GM12878 (cell line): ENCODE data around the gene MAD1L1. TPM values are rescaled to one million over a fixed set of nuclear protein-coding genes. Genes with fewer than 3 reads are reported as not detected.
A peak's percentile ranks its signal among the peaks of the same experiment; 100 is the strongest.

Experiments
- KLF5 ChIP-seq: fragments of 450-650 bp; IDR thresholded peaks from 2 replicates; pipeline ENCODE4 v1.6.1; 2014; ENCODE audit warnings: mild to moderate bottlenecking; ENCODE audit not compliant: partially characterized antibody
- RUNX3 ChIP-seq: IDR thresholded peaks from 2 replicates; pipeline ENCODE4 v1.6.1; 2012; ENCODE audit warnings: low read length, inconsistent platforms
- SUPT20H ChIP-seq: IDR thresholded peaks from 2 replicates; pipeline ENCODE4 v1.6.1; 2011; ENCODE audit warnings: low read depth, mild to moderate bottlenecking, low read length, moderate library complexity, borderline replicate concordance; ENCODE audit not compliant: control insufficient read depth
- ZNF687 ChIP-seq: fragments of 450-650 bp; IDR thresholded peaks from 2 replicates; pipeline ENCODE4 v1.6.1; 2017; ENCODE audit warnings: mild to moderate bottlenecking, moderate library complexity
- polyA plus RNA-seq, 11 experiments: library from polyadenylated mRNA; depleted of rRNA in 4 of 11; unstranded in 6 of 11; stranded (reverse) in 5 of 11; fragments of >200 nt; fragmentation: Nextera tagmentation in 4 of 11; fragmentation: Illumina TruSeq in 1 of 11; extraction: Ambion mirVana in 4 of 11; extraction: Trizol in 1 of 11; gene quantifications; 1 replicate in 1 of 11; 2 replicates in 10 of 11; pipeline versions ENCODE4 v1.2.1 to v1.2.3, GENCODE V29; 2011 to 2016; ENCODE audit warnings: inconsistent platforms in 2 of 11, missing spikeins in 2 of 11, low read depth in 1 of 11
- total RNA-seq, 4 experiments: library from RNA; depleted of rRNA in 3 of 4; stranded (reverse); fragments of >200 nt in 3 of 4; fragmentation: Illumina TruSeq in 1 of 4; extraction: Trizol in 1 of 4; gene quantifications; 2 replicates each; pipeline versions ENCODE4 v1.2.1 to v1.2.3, GENCODE V29; 2013 to 2021
- TF ChIP-seq, protein P1 (sequence below): fragments of 450-650 bp; IDR thresholded peaks from 2 replicates; pipeline ENCODE4 v1.6.1; 2018; ENCODE audit warnings: borderline replicate concordance, mild to moderate bottlenecking; ENCODE audit not compliant: partially characterized antibody

MAD1L1 gene
- total and polyA plus RNA-seq, 10 of the 15 experiments (the other 5 are each of a cell fraction or from before 2014, with no cell fraction given), result 2.2 to 76.8 (median 38.3) TPM

GRCh38 chr7:2157473-2158279, 75.1 kb downstream of the MAD1L1 start (continued):
- 0 out of 2 replicates have a peak, but pooled peaks have one; percentile 16 for TF ChIP-seq RUNX3
- TF ChIP-seq ZNF687, result peak; percentile 58; the same call in 1 of the 2 replicates
- TF ChIP-seq, protein P1, sequence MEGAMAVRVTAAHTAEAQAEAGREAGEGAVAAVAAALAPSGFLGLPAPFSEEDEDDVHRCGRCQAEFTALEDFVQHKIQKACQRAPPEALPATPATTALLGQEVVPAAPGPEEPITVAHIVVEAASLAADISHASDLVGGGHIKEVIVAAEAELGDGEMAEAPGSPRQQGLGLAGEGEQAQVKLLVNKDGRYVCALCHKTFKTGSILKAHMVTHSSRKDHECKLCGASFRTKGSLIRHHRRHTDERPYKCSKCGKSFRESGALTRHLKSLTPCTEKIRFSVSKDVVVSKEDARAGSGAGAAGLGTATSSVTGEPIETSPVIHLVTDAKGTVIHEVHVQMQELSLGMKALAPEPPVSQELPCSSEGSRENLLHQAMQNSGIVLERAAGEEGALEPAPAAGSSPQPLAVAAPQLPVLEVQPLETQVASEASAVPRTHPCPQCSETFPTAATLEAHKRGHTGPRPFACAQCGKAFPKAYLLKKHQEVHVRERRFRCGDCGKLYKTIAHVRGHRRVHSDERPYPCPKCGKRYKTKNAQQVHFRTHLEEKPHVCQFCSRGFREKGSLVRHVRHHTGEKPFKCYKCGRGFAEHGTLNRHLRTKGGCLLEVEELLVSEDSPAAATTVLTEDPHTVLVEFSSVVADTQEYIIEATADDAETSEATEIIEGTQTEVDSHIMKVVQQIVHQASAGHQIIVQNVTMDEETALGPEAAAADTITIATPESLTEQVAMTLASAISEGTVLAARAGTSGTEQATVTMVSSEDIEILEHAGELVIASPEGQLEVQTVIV, result no peak
- TF ChIP-seq SUPT20H, result no peak
- no peak for TF ChIP-seq KLF5
